ENCODE data around the gene OSBPL1A. TPM values are rescaled to one million over a fixed set of nuclear protein-coding genes. Genes with fewer than 3 reads are reported as not detected.

Gene OSBPL1A
- total RNA-seq (2022): 14.8 and 21.5 TPM in 2 replicates
- percentile 56 among the genes with signal in this experiment for Bru-seq, nascent RNA
- BruChase-seq, experiment 1, labeled RNA remaining after a 6-hour chase: percentile 45 among the genes with signal in this experiment
- BruChase-seq, experiment 2, labeled RNA remaining after a 2-hour chase: percentile 53 among the genes with signal in this experiment
- long read RNA-seq, full-length matches to known transcripts: 27 of 40 reads
- long read RNA-seq, partial matches to known transcripts: 1 of 40 reads
- long read RNA-seq, other reads (novel, unspliced or antisense): 12 of 40 reads

DNA sequence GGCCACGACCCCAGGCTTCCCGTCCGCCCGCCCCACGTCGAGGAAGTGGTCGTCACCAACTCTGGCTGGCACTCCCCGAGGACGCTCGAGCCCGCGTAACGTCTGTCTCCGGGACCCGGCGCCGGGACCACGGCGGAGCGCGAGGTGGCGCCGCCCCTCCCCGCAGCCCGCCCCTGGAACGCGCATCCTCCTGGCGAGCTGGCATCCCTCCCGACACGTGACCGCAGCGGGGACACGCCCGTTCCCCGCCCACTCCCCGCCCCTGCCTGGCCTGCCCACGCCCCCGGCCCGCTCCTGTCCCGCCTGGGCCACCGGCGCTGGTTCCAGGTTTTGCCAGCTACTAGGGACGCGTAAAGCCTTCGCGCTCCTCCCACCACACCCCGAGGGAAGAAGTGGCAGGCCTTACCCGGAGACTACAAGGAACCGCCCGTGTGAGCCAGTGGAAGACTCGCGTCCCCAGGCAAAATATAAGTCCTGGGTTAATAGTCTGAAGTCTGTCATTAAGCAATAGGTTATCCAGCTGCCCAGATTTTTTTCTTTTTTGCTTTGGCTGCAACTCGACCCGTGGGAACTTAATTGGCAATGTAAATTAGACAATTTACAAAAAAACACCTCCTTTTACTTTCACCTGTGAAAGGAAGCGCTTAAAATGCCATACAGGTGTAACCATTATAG is at the start of gene OSBPL1A:
OSBPL1A (minus strand) TSS at position 131 of the 675 bp plus-strand sequence. CDS start 20,291 bp downstream, outside the sequence.
- Mint-ChIP-seq H3K36me3 (ENCODE audit: insufficient read depth, unreplicated experiment) (no peaks in the 10 kb centered on the region), H3K27ac (ENCODE audit: low read depth, unreplicated experiment) (peak within 1 kb of the TSS; percentile 88), H3K27me3 (ENCODE audit: insufficient read depth, unreplicated experiment) (no peaks in the 10 kb centered on the region), H3K9me3 (ENCODE audit: unreplicated experiment) (no peaks in the 10 kb centered on the region), H3K4me3 (ENCODE audit: unreplicated experiment) (peak within 1 kb of the TSS; percentile 77), H3K4me1 (ENCODE audit: insufficient read depth, unreplicated experiment) (peaks cover 8% of the 10 kb centered on the region)
- peak; percentile 94 for DNase-seq (ENCODE audit: unreplicated experiment)
- no TSS peak for BruUV-seq (replicated peaks)
- ChIA-PET POLR2A (interaction anchor here (0.6 to 3.9 kb wide), 24 partner anchors 8 to 382 kb away, joined by 3 to 103 read pairs (median 5); partner anchors contain the start of genes CABYR and IMPACT), CTCF (interaction anchor here (0.6 to 3.3 kb wide), 10 partner anchors 8 to 435 kb away, joined by 3 to 20 read pairs (median 4); no protein-coding TSS in a partner anchor)
- no peak for TF ChIP-seq CTCF (IDR thresholded peaks at IDR 0.05; ENCODE audit: unreplicated experiment)
- intact Hi-C loops (cut with micrococcal nuclease): loop anchor here (2.0 to 5.0 kb wide), 2 partner anchors 29 to 954 kb away; partner anchors contain the start of genes IMPACT and ZNF521

GRCh38 chr18:24446953-24447538 is 49.4 kb upstream of the OSBPL1A start:
- H3K9me3 Mint-ChIP-seq (ENCODE audit: unreplicated experiment): no peaks in the 10 kb centered on the region
- no TSS peak for BruUV-seq (replicated peaks)
- H3K4me3 Mint-ChIP-seq (ENCODE audit: unreplicated experiment): no peak overlapping the region
- H3K4me1 Mint-ChIP-seq (ENCODE audit: insufficient read depth, unreplicated experiment): no peaks in the 10 kb centered on the region
- H3K36me3 Mint-ChIP-seq (ENCODE audit: insufficient read depth, unreplicated experiment): peaks cover 80% of the 10 kb centered on the region
- H3K27me3 Mint-ChIP-seq (ENCODE audit: insufficient read depth, unreplicated experiment): no peaks in the 10 kb centered on the region
- intact Hi-C loops (cut with micrococcal nuclease): loop anchor here (5.0 kb wide), 1 partner anchor 40 kb away; no protein-coding TSS in a partner anchor
- DNase-seq (ENCODE audit: unreplicated experiment): no peak
- no peak for TF ChIP-seq CTCF (IDR thresholded peaks at IDR 0.05; ENCODE audit: unreplicated experiment)
- POLR2A ChIA-PET: no interaction called here
- CTCF ChIA-PET: interaction anchor here (0.5 to 2.8 kb wide), 12 partner anchors 14 to 393 kb away, joined by 3 to 15 read pairs (median 3); no protein-coding TSS in a partner anchor
- H3K27ac Mint-ChIP-seq (ENCODE audit: low read depth, unreplicated experiment): no peak overlapping the region

DNA sequence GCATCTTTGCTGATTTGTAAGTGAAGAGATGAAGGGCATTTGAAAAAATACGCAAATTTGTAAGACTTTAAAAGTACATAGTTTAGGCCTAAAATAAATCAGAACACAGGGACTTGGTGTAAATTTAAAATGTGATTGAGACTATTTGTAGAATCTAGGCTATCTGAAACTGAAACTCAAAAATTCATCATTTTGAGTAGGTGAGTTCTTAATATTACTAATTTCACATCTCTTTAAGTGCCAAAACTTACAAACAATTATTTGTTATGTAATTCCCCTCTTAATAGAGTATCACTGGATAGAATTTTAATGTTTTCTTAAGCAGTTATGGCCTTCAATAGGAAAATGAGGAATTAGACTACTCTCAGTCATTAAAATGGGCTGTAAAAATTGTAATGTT is 48.8 kb upstream of the OSBPL1A start:
- no peak for DNase-seq (ENCODE audit: unreplicated experiment)
- Mint-ChIP-seq H3K36me3 (ENCODE audit: insufficient read depth, unreplicated experiment) (peaks cover 86% of the 10 kb centered on the region), H3K9me3 (ENCODE audit: unreplicated experiment) (no peaks in the 10 kb centered on the region), H3K27me3 (ENCODE audit: insufficient read depth, unreplicated experiment) (no peaks in the 10 kb centered on the region), H3K4me3 (ENCODE audit: unreplicated experiment) (no peak overlapping the region), H3K4me1 (ENCODE audit: insufficient read depth, unreplicated experiment) (no peaks in the 10 kb centered on the region), H3K27ac (ENCODE audit: low read depth, unreplicated experiment) (no peak overlapping the region)
- intact Hi-C loops (cut with micrococcal nuclease): loop anchor here (5.0 kb wide), 1 partner anchor 41 kb away; no protein-coding TSS in a partner anchor
- no TSS peak for BruUV-seq (replicated peaks)
- ChIA-PET CTCF (interaction anchor here (0.6 to 2.8 kb wide), 10 partner anchors 14 to 393 kb away, joined by 3 to 15 read pairs (median 3); no protein-coding TSS in a partner anchor), POLR2A (no interaction called here)
- no peak for TF ChIP-seq CTCF (IDR thresholded peaks at IDR 0.05; ENCODE audit: unreplicated experiment)

Measured in MCF 10A (cell line).